Trophoblast cell (in vitro differentiated cells and primary cell): Measurements from ENCODE around the gene RAPGEF1.

Experiments used
- DNase-seq, 2 donors: peaks; one replicate each; pipeline ENCODE4 v3.0.0-alpha.2; 2016
- H2AFZ ChIP-seq: 2 replicates; pipeline ENCODE4 v1.6.1; 2013; ENCODE audit warnings: low read length, moderate library complexity, mild to moderate bottlenecking; ENCODE audit not compliant: insufficient read depth, poor library complexity
- H2AK5ac ChIP-seq: 2 replicates; pipeline ENCODE4 v1.6.1; 2013; ENCODE audit warnings: mild to moderate bottlenecking, low read length
- H2BK120ac ChIP-seq: 2 replicates; pipeline ENCODE4 v1.6.1; 2013; ENCODE audit warnings: low read length, mild to moderate bottlenecking, moderate library complexity; ENCODE audit not compliant: insufficient read depth, poor library complexity
- H2BK12ac ChIP-seq: 2 replicates; pipeline ENCODE4 v1.6.1; 2013; ENCODE audit warnings: mild to moderate bottlenecking, low read length, moderate library complexity
- H2BK5ac ChIP-seq: 2 replicates; pipeline ENCODE4 v1.6.1; 2013; ENCODE audit warnings: low read length, low read depth, moderate library complexity, mild to moderate bottlenecking; ENCODE audit not compliant: poor library complexity
- H3K14ac ChIP-seq: 2 replicates; pipeline ENCODE4 v1.6.1; 2013; ENCODE audit warnings: mild to moderate bottlenecking, low read length
- H3K18ac ChIP-seq: 2 replicates; pipeline ENCODE4 v1.6.1; 2013; ENCODE audit warnings: mild to moderate bottlenecking, low read length
- H3K23ac ChIP-seq: 2 replicates; pipeline ENCODE4 v1.6.1; 2013; ENCODE audit warnings: low read length
- H3K27ac ChIP-seq: 2 replicates; pipeline ENCODE4 v1.5.1; 2013; ENCODE audit warnings: low read depth, mild to moderate bottlenecking, inconsistent platforms, low read length, moderate library complexity
- H3K27me3 ChIP-seq: 2 replicates; pipeline ENCODE4 v1.6.1; 2013; ENCODE audit warnings: inconsistent platforms, mild to moderate bottlenecking, low read length, moderate library complexity; ENCODE audit not compliant: insufficient read depth
- H3K36me3 ChIP-seq, 2 experiments: 1 replicate in 1 of 2; 2 replicates in 1 of 2; pipeline ENCODE4 v1.6.1; 2013; ENCODE audit warnings: low read length in 2 of 2, mild to moderate bottlenecking in 2 of 2, moderate library complexity in 1 of 2; ENCODE audit not compliant: insufficient read depth in 2 of 2, control insufficient read depth in 1 of 2
- H3K4ac ChIP-seq: 2 replicates; pipeline ENCODE4 v1.6.1; 2013; ENCODE audit warnings: low read depth, mild to moderate bottlenecking, low read length, moderate library complexity
- H3K4me1 ChIP-seq, 2 experiments: 1 replicate in 1 of 2; 2 replicates in 1 of 2; pipeline ENCODE4 v1.6.1; 2013; ENCODE audit warnings: low read length in 2 of 2, mild to moderate bottlenecking in 2 of 2, moderate library complexity in 1 of 2; ENCODE audit not compliant: insufficient read depth in 2 of 2, control insufficient read depth in 1 of 2
- H3K4me2 ChIP-seq: 2 replicates; pipeline ENCODE4 v1.6.1; 2013; ENCODE audit warnings: inconsistent platforms, mild to moderate bottlenecking, low read length, moderate library complexity
- H3K4me3 ChIP-seq: 2 replicates; pipeline ENCODE4 v1.5.1; 2013; ENCODE audit warnings: mild to moderate bottlenecking, low read depth, low read length, inconsistent platforms
- H3K79me1 ChIP-seq: one replicate; pipeline ENCODE4 v1.6.1; 2013; ENCODE audit warnings: low read length
- H3K79me2 ChIP-seq: 2 replicates; pipeline ENCODE4 v1.6.1; 2013; ENCODE audit warnings: low read length, mild to moderate bottlenecking; ENCODE audit not compliant: control insufficient read depth, insufficient read depth, poor library complexity
- H3K9ac ChIP-seq: 2 replicates; pipeline ENCODE4 v1.6.1; 2013; ENCODE audit warnings: mild to moderate bottlenecking, low read length
- H3K9me3 ChIP-seq: 2 replicates; pipeline ENCODE4 v1.6.1; 2013; ENCODE audit warnings: low read depth, mild to moderate bottlenecking, control low read depth, inconsistent platforms, low read length; ENCODE audit not compliant: insufficient read depth
- H4K12ac ChIP-seq: 2 replicates; pipeline ENCODE4 v1.6.1; 2013; ENCODE audit warnings: low read depth, mild to moderate bottlenecking, low read length, moderate library complexity
- H4K8ac ChIP-seq: 2 replicates; pipeline ENCODE4 v1.6.1; 2013; ENCODE audit warnings: low read depth, mild to moderate bottlenecking, low read length, moderate library complexity
- H4K91ac ChIP-seq: one replicate; pipeline ENCODE4 v1.6.1; 2013; ENCODE audit warnings: low read depth, mild to moderate bottlenecking, low read length, moderate library complexity
- WGBS: extraction: QIAGEN DNeasy Blood & Tissue Kit; methylation state at CpG from one replicate; pipeline ENCODE4 v1.1.7; 2013; ENCODE audit warnings: missing lambda C conversion rate; ENCODE audit not compliant: insufficient read length, insufficient coverage; ENCODE audit errors: extremely low coverage; 5-methylcytosine and 5-hydroxymethylcytosine counted together

The RAPGEF1 gene

GRCh38 chr9:131721076-131721475, 18.8 kb downstream of the RAPGEF1 start:
- DNase-seq = no peak
- no CpG with 5 or more reads among the region's 13 CpGs for WGBS
- peaks cover 8 to 10% of the 10 kb centered on the region in 2 experiments for H3K36me3 ChIP-seq

GRCh38 chr9:131720330-131720729, 19.5 kb downstream of the RAPGEF1 start:
- H2BK120ac ChIP-seq = no peak overlapping the region
- no CpG with 5 or more reads among the region's 6 CpGs for WGBS
- no peak overlapping the region for H2AK5ac ChIP-seq
- H3K27ac ChIP-seq = no peak overlapping the region
- no peak overlapping the region for H4K12ac ChIP-seq
- H2AFZ ChIP-seq = no peak overlapping the region
- H3K79me1 ChIP-seq = no peaks in the 10 kb centered on the region
- no peak overlapping the region for H3K4me3 ChIP-seq
- H3K18ac ChIP-seq = peak overlapping the region; percentile 3
- no peak overlapping the region for H2BK12ac ChIP-seq
- H3K23ac ChIP-seq = no peak overlapping the region
- H4K91ac ChIP-seq = no peak overlapping the region
- peaks cover 22% of the 10 kb centered on the region for H3K79me2 ChIP-seq
- H3K9ac ChIP-seq = no peak overlapping the region
- H3K4me2 ChIP-seq = no peak overlapping the region
- H3K4me1 ChIP-seq = peaks cover 6% of the 10 kb centered on the region in 2 experiments
- no peak overlapping the region for H4K8ac ChIP-seq
- H3K4ac ChIP-seq = peak overlapping the region; percentile 72
- H3K27me3 ChIP-seq = no peaks in the 10 kb centered on the region
- H3K36me3 ChIP-seq = peaks cover 8 to 12% of the 10 kb centered on the region in 2 experiments
- DNase-seq = no peak
- no peaks in the 10 kb centered on the region for H3K9me3 ChIP-seq
- no peak overlapping the region for H2BK5ac ChIP-seq
- no peak overlapping the region for H3K14ac ChIP-seq

More at GRCh38 chr9:131721076-131721475, 18.8 kb downstream of the RAPGEF1 start:
- H2BK12ac ChIP-seq = no peak overlapping the region
- H4K91ac ChIP-seq = no peak overlapping the region
- H4K12ac ChIP-seq = no peak overlapping the region
- no peak overlapping the region for H2BK5ac ChIP-seq
- H3K9me3 ChIP-seq = no peaks in the 10 kb centered on the region
- no peak overlapping the region for H3K23ac ChIP-seq
- no peak overlapping the region for H2BK120ac ChIP-seq
- H4K8ac ChIP-seq = no peak overlapping the region
- H3K9ac ChIP-seq = no peak overlapping the region
- H3K4me3 ChIP-seq = no peak overlapping the region
- no peaks in the 10 kb centered on the region for H3K79me1 ChIP-seq
- no peak overlapping the region for H3K14ac ChIP-seq
- no peak overlapping the region for H2AFZ ChIP-seq
- no peak overlapping the region for H3K4me2 ChIP-seq
- H3K27me3 ChIP-seq = no peaks in the 10 kb centered on the region
- no peak overlapping the region for H3K27ac ChIP-seq
- H3K18ac ChIP-seq = no peak overlapping the region
- peaks cover 6% of the 10 kb centered on the region in 2 experiments for H3K4me1 ChIP-seq
- H3K79me2 ChIP-seq = peaks cover 21% of the 10 kb centered on the region
- peak overlapping the region; percentile 49 for H3K4ac ChIP-seq
- H2AK5ac ChIP-seq = no peak overlapping the region

- no peak overlapping the region for H4K91ac ChIP-seq
- no peak overlapping the region for H3K4ac ChIP-seq
- H2AK5ac ChIP-seq = no peak overlapping the region
- WGBS = no CpG with 5 or more reads among the region's 7 CpGs
- no peak overlapping the region for H3K4me2 ChIP-seq
- H3K79me1 ChIP-seq = peaks cover 1% of the 10 kb centered on the region
- H2BK120ac ChIP-seq = no peak overlapping the region
- H2AFZ ChIP-seq = no peak overlapping the region
- no peaks in the 10 kb centered on the region for H3K9me3 ChIP-seq
- H4K8ac ChIP-seq = no peak overlapping the region
- peak in 1 of 2 donors; percentile 62 for DNase-seq
- H3K18ac ChIP-seq = no peak overlapping the region
- no peak overlapping the region for H3K9ac ChIP-seq
- H3K23ac ChIP-seq = no peak overlapping the region
- H3K4me1 ChIP-seq = peaks cover 11 to 14% of the 10 kb centered on the region in 2 experiments
- H3K14ac ChIP-seq = no peak overlapping the region
- no peak overlapping the region for H3K4me3 ChIP-seq
- H3K27me3 ChIP-seq = no peaks in the 10 kb centered on the region
- no peak overlapping the region for H2BK5ac ChIP-seq
- peaks cover 16% of the 10 kb centered on the region for H3K79me2 ChIP-seq
- no peak overlapping the region for H2BK12ac ChIP-seq
- H3K27ac ChIP-seq = no peak overlapping the region
- H4K12ac ChIP-seq = no peak overlapping the region
- peaks cover 10 to 12% of the 10 kb centered on the region in 2 experiments for H3K36me3 ChIP-seq
These were observed 20.5 kb downstream of the RAPGEF1 start for GRCh38 chr9:131719262-131719908.

- Histone ChIP-seq H3K4ac (peak overlapping the region; percentile 5), H3K9me3 (no peaks in the 10 kb centered on the region), H3K23ac (no peak overlapping the region), H3K79me1 (peaks cover 6% of the 10 kb centered on the region), H3K18ac (no peak overlapping the region), H3K27ac (no peak overlapping the region), H2AFZ (no peak overlapping the region), H3K4me1 (peaks cover 16 to 17% of the 10 kb centered on the region in 2 experiments), H2BK120ac (no peak overlapping the region), H2BK5ac (no peak overlapping the region), H3K4me3 (no peak overlapping the region), H3K79me2 (peaks cover 15% of the 10 kb centered on the region), H4K91ac (no peak overlapping the region), H3K4me2 (no peak overlapping the region), H3K14ac (no peak overlapping the region), H2BK12ac (no peak overlapping the region), H4K8ac (no peak overlapping the region), H3K36me3 (peaks cover 10 to 12% of the 10 kb centered on the region in 2 experiments), H2AK5ac (no peak overlapping the region), H3K9ac (no peak overlapping the region), H3K27me3 (no peaks in the 10 kb centered on the region), H4K12ac (no peak overlapping the region)
- DNase-seq = no peak
- no CpG with 5 or more reads among the region's 14 CpGs for WGBS
These were observed 22.0 kb downstream of the RAPGEF1 start for GRCh38 chr9:131717719-131718460.
